Left lung (tissue), 10 donors: ENCODE measurements around the gene LITAF. TPM values are rescaled to one million over a fixed set of nuclear protein-coding genes. Genes with fewer than 3 reads are reported as not detected.

ENCODE experiments used
- ATAC-seq: fragments of 200-7000 bp; cut with Tn5 transposase; one replicate; pipeline ENCODE4 v1.9.1; 2020; ENCODE audit warnings: moderate library complexity
- DNase-seq, 4 donors: peaks; one replicate each; pipeline ENCODE4 v3.0.0-alpha.2; 2013 to 2020
- H3K27ac ChIP-seq, 2 donors: fragments of 200-600 bp; sonication (generic) in 1 of 2; one replicate each; pipeline versions ENCODE4 v1.5.0 to v1.8.0; 2020 to 2021
- H3K27me3 ChIP-seq, 2 donors: fragments of 200-600 bp; sonication (generic) in 1 of 2; one replicate each; pipeline versions ENCODE4 v1.5.0 to v1.8.0; 2020 to 2021
- H3K36me3 ChIP-seq, 2 donors: fragments of 200-600 bp; sonication (generic) in 1 of 2; one replicate each; pipeline versions ENCODE4 v1.5.0 to v1.8.0; 2020 to 2021
- H3K4me1 ChIP-seq, 2 donors: fragments of 200-600 bp; one replicate each; pipeline ENCODE4 v1.8.0; 2021
- H3K4me3 ChIP-seq, 2 donors: fragments of 200-600 bp; sonication (generic) in 1 of 2; one replicate each; pipeline versions ENCODE4 v1.5.0 to v1.8.0; 2020 to 2021; ENCODE audit warnings: mild to moderate bottlenecking in 1 of 2
- H3K9me3 ChIP-seq, 2 donors: fragments of 200-600 bp; sonication (generic) in 1 of 2; one replicate each; pipeline versions ENCODE4 v1.5.0 to v1.8.0; 2020 to 2021
- intact Hi-C, 2 donors: fragments of 100-400 bp; cut with DNase I; formaldehyde crosslinking; loops; one replicate each; pipeline versions ENCODE4 v1.11.2 to v1.14.2; 2022
- polyA plus RNA-seq, 6 donors: library from polyadenylated mRNA; unstranded; fragments of 120-200 nt; gene quantifications; one replicate each; pipeline ENCODE4 v1.2.1, GENCODE V29; 2013; ENCODE audit not compliant: insufficient read length in 6 of 6
- total RNA-seq, 2 donors: library from RNA; stranded (reverse); fragmentation: NEBNext Ultra II Directional; extraction: Animal tissue kit (Norgen Biotek cat#: 25700); gene quantifications; one replicate each; pipeline ENCODE4 v1.2.1, GENCODE V29; 2021
- TF ChIP-seq, protein P1 (sequence below), 2 donors: fragments of 200-600 bp; sonication (generic) in 1 of 2; IDR thresholded peaks; one replicate each; pipeline versions ENCODE4 v1.5.0 to v1.8.0; 2021; ENCODE audit warnings: antibody characterized with exemption in 2 of 2
- donor health status: DM: no; HTN: yes; CAD: no.
- donor health status: DM: no; HTN: no; CAD: no.

LITAF gene
- total and polyA plus RNA-seq, 8 donors = 117 to 277 (median 125) TPM

DNA sequence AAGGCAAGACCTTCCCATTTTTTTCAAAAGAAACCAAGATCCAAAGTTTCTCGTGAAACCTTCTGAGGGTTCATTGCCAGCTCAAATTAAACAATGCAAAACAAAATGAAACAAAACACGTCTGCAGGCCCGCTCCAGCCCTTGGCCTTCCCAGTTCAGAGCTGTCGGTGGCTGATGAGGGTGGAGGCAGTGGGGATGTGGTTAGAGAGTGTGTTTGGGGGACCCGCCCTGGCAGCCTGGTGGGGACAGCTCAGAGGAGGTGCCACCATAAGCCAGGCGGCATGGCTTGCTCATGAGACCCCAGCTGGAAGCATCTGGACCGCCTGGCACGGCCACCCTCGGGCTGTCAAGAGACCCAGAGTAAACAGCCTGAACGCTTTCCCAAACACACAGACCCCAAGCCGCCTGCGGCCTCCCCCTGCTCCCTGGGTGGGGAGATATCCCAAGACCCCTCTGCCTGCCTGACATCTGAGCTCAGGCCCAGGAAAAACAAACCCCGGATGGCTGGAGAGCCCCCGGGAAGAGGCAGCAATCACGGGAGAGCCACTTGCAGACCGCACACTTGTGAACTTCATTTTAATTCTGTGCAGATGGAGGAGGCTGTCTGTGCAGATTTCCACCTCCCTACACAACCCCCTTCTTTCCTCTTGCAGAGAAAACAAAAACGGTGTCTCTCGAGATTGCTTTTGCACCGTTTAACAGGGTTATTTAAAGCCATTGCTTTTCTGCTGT lies 35.4 kb upstream of the LITAF start:
- ATAC-seq (peak; percentile 33), DNase-seq (peak in 3 of 4 donors; percentile 67 to 92 (median 88))
- no peaks in the 10 kb centered on the region for H3K36me3 ChIP-seq
- intact Hi-C loops = no loop called here
- H3K4me3 ChIP-seq = no peak overlapping the region
- H3K9me3 ChIP-seq = peaks cover 0 to 3% of the 10 kb centered on the region in 2 donors
- peaks cover 10 to 87% of the 10 kb centered on the region in 2 donors for H3K4me1 ChIP-seq
- TF ChIP-seq, protein P1, sequence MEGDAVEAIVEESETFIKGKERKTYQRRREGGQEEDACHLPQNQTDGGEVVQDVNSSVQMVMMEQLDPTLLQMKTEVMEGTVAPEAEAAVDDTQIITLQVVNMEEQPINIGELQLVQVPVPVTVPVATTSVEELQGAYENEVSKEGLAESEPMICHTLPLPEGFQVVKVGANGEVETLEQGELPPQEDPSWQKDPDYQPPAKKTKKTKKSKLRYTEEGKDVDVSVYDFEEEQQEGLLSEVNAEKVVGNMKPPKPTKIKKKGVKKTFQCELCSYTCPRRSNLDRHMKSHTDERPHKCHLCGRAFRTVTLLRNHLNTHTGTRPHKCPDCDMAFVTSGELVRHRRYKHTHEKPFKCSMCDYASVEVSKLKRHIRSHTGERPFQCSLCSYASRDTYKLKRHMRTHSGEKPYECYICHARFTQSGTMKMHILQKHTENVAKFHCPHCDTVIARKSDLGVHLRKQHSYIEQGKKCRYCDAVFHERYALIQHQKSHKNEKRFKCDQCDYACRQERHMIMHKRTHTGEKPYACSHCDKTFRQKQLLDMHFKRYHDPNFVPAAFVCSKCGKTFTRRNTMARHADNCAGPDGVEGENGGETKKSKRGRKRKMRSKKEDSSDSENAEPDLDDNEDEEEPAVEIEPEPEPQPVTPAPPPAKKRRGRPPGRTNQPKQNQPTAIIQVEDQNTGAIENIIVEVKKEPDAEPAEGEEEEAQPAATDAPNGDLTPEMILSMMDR (IDR thresholded peaks at IDR 0.05) = no peak
- H3K27ac ChIP-seq = peak overlapping the region; percentile 46 to 71
- H3K27me3 ChIP-seq = no peaks in the 10 kb centered on the region

DNA sequence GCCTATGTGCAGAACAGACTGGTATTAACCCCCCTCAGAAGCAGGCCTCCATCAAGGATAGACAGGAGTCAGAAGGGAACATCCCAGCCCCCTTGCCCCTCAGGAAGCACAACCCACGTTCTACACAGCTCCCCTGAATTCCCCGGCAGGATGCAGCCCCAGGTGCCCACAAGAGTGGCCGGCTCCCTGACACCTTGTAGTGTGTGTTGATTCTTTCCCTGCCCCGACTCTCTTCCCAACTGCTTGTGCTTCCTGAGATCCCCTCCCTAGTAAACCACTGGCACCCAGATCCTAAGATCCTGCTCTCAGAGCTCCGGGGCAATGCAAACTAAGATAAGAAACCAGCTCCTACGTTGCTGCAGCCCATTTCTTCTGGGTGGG lies 34.8 kb upstream of the LITAF start:
- no peak for ATAC-seq
- peaks cover 0 to 3% of the 10 kb centered on the region in 2 donors for H3K9me3 ChIP-seq

DNA sequence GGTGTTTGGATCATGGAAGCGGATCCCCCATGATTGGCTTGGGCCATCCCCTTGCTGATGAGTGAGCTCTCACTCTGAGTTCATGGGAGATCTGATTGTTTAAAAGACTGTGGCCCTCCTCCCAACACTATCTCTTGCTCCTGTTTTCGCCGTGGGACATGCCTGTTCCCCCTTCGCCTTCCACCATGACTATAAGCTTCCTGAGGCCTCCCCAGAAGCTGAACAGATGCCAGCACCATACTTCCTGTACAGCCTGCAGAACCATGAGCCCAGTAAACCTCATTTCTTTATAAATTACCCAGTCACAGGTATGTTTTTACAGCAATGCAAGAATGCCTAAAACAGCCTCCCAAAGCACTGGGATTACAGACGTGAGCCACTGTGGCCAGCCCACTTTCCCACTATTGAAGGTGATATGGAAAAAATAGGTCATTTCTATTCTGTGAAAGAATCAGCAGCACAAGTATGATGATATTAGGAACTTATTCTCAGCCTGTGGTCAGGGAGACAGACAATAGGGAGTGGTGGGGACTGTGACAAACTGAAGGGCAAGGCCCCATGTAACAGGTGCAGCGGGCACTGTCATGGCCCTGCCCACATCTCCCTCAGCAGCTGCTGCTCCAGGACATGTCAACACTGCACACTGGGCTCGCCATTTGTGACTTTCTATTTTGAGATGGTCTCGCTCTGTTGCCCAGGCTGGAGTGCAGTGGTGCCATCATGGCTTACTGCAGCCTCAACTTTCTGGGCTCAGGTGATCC lies 33.7 kb upstream of the LITAF start:
- Histone ChIP-seq H3K27me3 (no peaks in the 10 kb centered on the region), H3K9me3 (peaks cover 0 to 3% of the 10 kb centered on the region in 2 donors), H3K27ac (no peak overlapping the region), H3K4me3 (no peak overlapping the region), H3K4me1 (peaks cover 10 to 77% of the 10 kb centered on the region in 2 donors), H3K36me3 (no peaks in the 10 kb centered on the region)
- no peak for DNase-seq
- TF ChIP-seq, protein P1 (IDR thresholded peaks at IDR 0.05) = no peak
- ATAC-seq = no peak
- intact Hi-C loops = no loop called here

More for the DNA sequence above, 34.8 kb upstream of the LITAF start:
- Histone ChIP-seq H3K27me3 (no peaks in the 10 kb centered on the region), H3K4me1 (peaks cover 10 to 82% of the 10 kb centered on the region in 2 donors), H3K36me3 (no peaks in the 10 kb centered on the region), H3K4me3 (no peak overlapping the region), H3K27ac (peak overlapping the region; percentile 46 to 71)
- intact Hi-C loops = no loop called here
- TF ChIP-seq, protein P1 (IDR thresholded peaks at IDR 0.05) = no peak
- DNase-seq = no peak

DNA sequence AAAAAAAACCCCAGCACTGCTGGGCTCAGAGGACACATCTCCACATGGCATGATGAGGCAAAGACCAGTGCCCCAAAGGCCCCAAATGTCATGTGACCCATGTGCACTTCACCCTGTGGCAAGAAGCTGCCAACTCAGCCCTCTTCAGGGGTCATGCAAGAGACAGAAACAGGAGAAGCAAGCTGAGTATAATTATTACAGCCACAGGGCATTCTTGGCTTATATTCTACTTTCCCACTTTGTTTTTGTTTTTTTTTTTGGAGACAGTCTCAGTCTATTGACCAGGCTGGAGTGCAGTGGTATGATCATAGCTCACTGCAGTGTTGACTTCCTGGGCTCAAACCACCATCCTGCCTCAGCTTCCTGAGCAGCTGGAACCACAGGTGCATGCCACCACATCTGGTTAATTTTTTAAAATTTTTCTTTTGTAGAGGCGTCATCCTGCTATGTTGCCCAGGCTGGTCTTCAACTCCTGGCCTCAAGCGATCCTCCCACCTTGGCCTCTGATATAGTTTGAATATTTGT lies 32.7 kb upstream of the LITAF start:
- H3K4me3 ChIP-seq = no peak overlapping the region
- TF ChIP-seq, protein P1 (IDR thresholded peaks at IDR 0.05) = no peak
- H3K27ac ChIP-seq = peak overlapping the region; percentile 26 to 84
- intact Hi-C loops = no loop called here
- no peaks in the 10 kb centered on the region for H3K36me3 ChIP-seq
- H3K4me1 ChIP-seq = peaks cover 10 to 77% of the 10 kb centered on the region in 2 donors
- ATAC-seq (peak; percentile 72), DNase-seq (peak in 1 of 4 donors; percentile 82)
- peaks cover 0 to 3% of the 10 kb centered on the region in 2 donors for H3K9me3 ChIP-seq
- H3K27me3 ChIP-seq = no peaks in the 10 kb centered on the region
